ENCODE results near the gene LBX1. TPM values are rescaled to one million over a fixed set of nuclear protein-coding genes. Genes with fewer than 3 reads are reported as not detected.

The LBX1 gene
- total RNA-seq, 4 donors from 2014 or later: not detected

- ATAC-seq (ENCODE audit: low FRiP score): no peak
- TF ChIP-seq CTCF (IDR thresholded peaks at IDR 0.05): no peak
- no peak for DNase-seq (ENCODE audit: low spot score)
These were observed 7.3 kb upstream of the LBX1 start for GRCh38 chr10:101236376-101237080.

- DNase-seq (ENCODE audit: low spot score): no peak
- no peak for ATAC-seq (ENCODE audit: low FRiP score)
- TF ChIP-seq CTCF (IDR thresholded peaks at IDR 0.05): no peak
These were observed 6.5 kb upstream of the LBX1 start for GRCh38 chr10:101235766-101236165.

- no peak for TF ChIP-seq CTCF (IDR thresholded peaks at IDR 0.05)
- DNase-seq (ENCODE audit: low spot score) (no peak), ATAC-seq (ENCODE audit: low FRiP score) (no peak)
These were observed 5.1 kb upstream of the LBX1 start for GRCh38 chr10:101234333-101234732.

GRCh38 chr10:101233863-101234262, 4.6 kb upstream of the LBX1 start:
- ATAC-seq (ENCODE audit: low FRiP score) (no peak), DNase-seq (ENCODE audit: low spot score) (no peak)
- no peak for TF ChIP-seq CTCF (IDR thresholded peaks at IDR 0.05)

GRCh38 chr10:101233443-101233842, 4.2 kb upstream of the LBX1 start:
- TF ChIP-seq CTCF (IDR thresholded peaks at IDR 0.05): no peak
- DNase-seq (ENCODE audit: low spot score): no peak
- ATAC-seq (ENCODE audit: low FRiP score): no peak

- no peak for DNase-seq (ENCODE audit: low spot score)
- no peak for ATAC-seq (ENCODE audit: low FRiP score)
- no peak for TF ChIP-seq CTCF (IDR thresholded peaks at IDR 0.05)
These were observed 2.8 kb upstream of the LBX1 start for GRCh38 chr10:101231912-101232689.

- TF ChIP-seq CTCF (IDR thresholded peaks at IDR 0.05): no peak
- DNase-seq (ENCODE audit: low spot score) (no peak), ATAC-seq (ENCODE audit: low FRiP score) (no peak)
These were observed 1.8 kb upstream of the LBX1 start for GRCh38 chr10:101231092-101231491.
